ENCODE measurements around the gene PPM1F. TPM values are rescaled to one million over a fixed set of nuclear protein-coding genes. Genes with fewer than 3 reads are reported as not detected.
A peak's percentile ranks its signal among the peaks of the same experiment; 100 is the strongest.

Gene PPM1F
- total RNA-seq, 1 donor from 2014 or later = 244 TPM

- TF ChIP-seq CTCF (IDR thresholded peaks at IDR 0.05; ENCODE audit: unreplicated experiment) = peak; percentile 37
- Mint-ChIP-seq H3K4me1 (ENCODE audit: unreplicated experiment) (peaks cover 87% of the 10 kb centered on the region), H3K4me3 (ENCODE audit: unreplicated experiment) (peak overlapping the region; percentile 38), H3K9me3 (ENCODE audit: unreplicated experiment) (no peaks in the 10 kb centered on the region), H3K36me3 (ENCODE audit: low read depth, unreplicated experiment) (peaks cover 40% of the 10 kb centered on the region), H3K27me3 (ENCODE audit: unreplicated experiment) (peaks cover 12% of the 10 kb centered on the region), H3K27ac (ENCODE audit: unreplicated experiment) (peak overlapping the region; percentile 99)
- peak; percentile 48 for DNase-seq (ENCODE audit: low spot score)
Observed at GRCh38 chr22:21947040-21948014, 5.3 kb downstream of the PPM1F start.

GRCh38 chr22:21946262-21946925 lies 6.3 kb downstream of the PPM1F start:
- DNase-seq (ENCODE audit: low spot score) = no peak
- peaks cover 7% of the 10 kb centered on the region for H3K27me3 Mint-ChIP-seq (ENCODE audit: unreplicated experiment)
- no peaks in the 10 kb centered on the region for H3K9me3 Mint-ChIP-seq (ENCODE audit: unreplicated experiment)
- no peak for TF ChIP-seq CTCF (IDR thresholded peaks at IDR 0.05; ENCODE audit: unreplicated experiment)
- peaks cover 38% of the 10 kb centered on the region for H3K36me3 Mint-ChIP-seq (ENCODE audit: low read depth, unreplicated experiment)
- H3K27ac Mint-ChIP-seq (ENCODE audit: unreplicated experiment) = peak overlapping the region; percentile 99
- peak overlapping the region; percentile 50 for H3K4me3 Mint-ChIP-seq (ENCODE audit: unreplicated experiment)
- H3K4me1 Mint-ChIP-seq (ENCODE audit: unreplicated experiment) = peaks cover 89% of the 10 kb centered on the region

- Mint-ChIP-seq H3K4me1 (ENCODE audit: unreplicated experiment) (peaks cover 90% of the 10 kb centered on the region), H3K36me3 (ENCODE audit: low read depth, unreplicated experiment) (peaks cover 38% of the 10 kb centered on the region), H3K27ac (ENCODE audit: unreplicated experiment) (peak overlapping the region; percentile 94), H3K27me3 (ENCODE audit: unreplicated experiment) (peaks cover 7% of the 10 kb centered on the region), H3K4me3 (ENCODE audit: unreplicated experiment) (peak overlapping the region; percentile 69), H3K9me3 (ENCODE audit: unreplicated experiment) (no peaks in the 10 kb centered on the region)
- no peak for DNase-seq (ENCODE audit: low spot score)
- no peak for TF ChIP-seq CTCF (IDR thresholded peaks at IDR 0.05; ENCODE audit: unreplicated experiment)
Observed at GRCh38 chr22:21945453-21946261, 7.0 kb downstream of the PPM1F start.

- peak overlapping the region; percentile 69 for H3K4me3 Mint-ChIP-seq (ENCODE audit: unreplicated experiment)
- H3K36me3 Mint-ChIP-seq (ENCODE audit: low read depth, unreplicated experiment) = peaks cover 44% of the 10 kb centered on the region
- H3K4me1 Mint-ChIP-seq (ENCODE audit: unreplicated experiment) = peaks cover 91% of the 10 kb centered on the region
- TF ChIP-seq CTCF (IDR thresholded peaks at IDR 0.05; ENCODE audit: unreplicated experiment) = no peak
- H3K27me3 Mint-ChIP-seq (ENCODE audit: unreplicated experiment) = peaks cover 13% of the 10 kb centered on the region
- DNase-seq (ENCODE audit: low spot score) = no peak
- no peaks in the 10 kb centered on the region for H3K9me3 Mint-ChIP-seq (ENCODE audit: unreplicated experiment)
- peak overlapping the region; percentile 93 for H3K27ac Mint-ChIP-seq (ENCODE audit: unreplicated experiment)
Observed at GRCh38 chr22:21944871-21945270, 7.8 kb downstream of the PPM1F start.

Data from endothelial cell (in vitro differentiated cells).